ENCODE measurements around the gene SOX10.
"Not testable (repeated sequence)": the region's sequence is repeated elsewhere in the genome, so short reads cannot be mapped to it uniquely, and the experiment has no call there.

The SOX10 gene

DNA sequence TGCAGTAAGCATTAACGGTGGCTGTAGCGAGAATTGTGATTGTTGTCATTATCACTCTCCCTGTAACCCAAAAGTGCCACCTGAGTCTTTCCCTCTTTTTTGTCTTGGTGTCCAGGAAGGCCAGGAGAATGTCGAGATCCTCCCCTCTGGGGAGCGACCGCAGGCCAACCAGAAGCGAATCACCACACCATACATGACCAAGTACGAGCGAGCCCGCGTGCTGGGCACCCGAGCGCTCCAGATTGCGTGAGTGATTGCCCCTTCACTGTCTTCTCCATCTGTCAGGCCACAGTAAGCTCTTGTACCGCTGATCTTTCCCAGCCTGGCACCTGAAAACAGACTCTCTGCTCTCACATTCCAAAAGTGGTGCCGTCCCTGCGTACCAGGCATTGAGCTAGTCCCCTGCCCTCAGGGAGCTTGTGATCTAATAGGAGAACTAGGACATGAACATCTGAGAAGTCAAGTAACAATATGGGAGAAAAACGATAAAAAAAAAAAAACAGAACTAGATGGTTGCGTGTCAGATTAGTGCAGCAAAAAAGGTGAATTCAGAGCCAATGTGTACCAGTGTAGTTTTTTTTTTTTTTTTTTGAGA, 25.0 kb downstream of the SOX10 start:
- TF ChIP-seq, protein P1, sequence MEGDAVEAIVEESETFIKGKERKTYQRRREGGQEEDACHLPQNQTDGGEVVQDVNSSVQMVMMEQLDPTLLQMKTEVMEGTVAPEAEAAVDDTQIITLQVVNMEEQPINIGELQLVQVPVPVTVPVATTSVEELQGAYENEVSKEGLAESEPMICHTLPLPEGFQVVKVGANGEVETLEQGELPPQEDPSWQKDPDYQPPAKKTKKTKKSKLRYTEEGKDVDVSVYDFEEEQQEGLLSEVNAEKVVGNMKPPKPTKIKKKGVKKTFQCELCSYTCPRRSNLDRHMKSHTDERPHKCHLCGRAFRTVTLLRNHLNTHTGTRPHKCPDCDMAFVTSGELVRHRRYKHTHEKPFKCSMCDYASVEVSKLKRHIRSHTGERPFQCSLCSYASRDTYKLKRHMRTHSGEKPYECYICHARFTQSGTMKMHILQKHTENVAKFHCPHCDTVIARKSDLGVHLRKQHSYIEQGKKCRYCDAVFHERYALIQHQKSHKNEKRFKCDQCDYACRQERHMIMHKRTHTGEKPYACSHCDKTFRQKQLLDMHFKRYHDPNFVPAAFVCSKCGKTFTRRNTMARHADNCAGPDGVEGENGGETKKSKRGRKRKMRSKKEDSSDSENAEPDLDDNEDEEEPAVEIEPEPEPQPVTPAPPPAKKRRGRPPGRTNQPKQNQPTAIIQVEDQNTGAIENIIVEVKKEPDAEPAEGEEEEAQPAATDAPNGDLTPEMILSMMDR (IDR thresholded peaks at IDR 0.05; ENCODE audit: control insufficient read depth, extremely low read depth, insufficient read depth): no peak
- H3K4me3 ChIP-seq (ENCODE audit: low read depth, low read length): no peak overlapping the region
- no peak for DNase-seq (ENCODE audit: low read depth)

DNA sequence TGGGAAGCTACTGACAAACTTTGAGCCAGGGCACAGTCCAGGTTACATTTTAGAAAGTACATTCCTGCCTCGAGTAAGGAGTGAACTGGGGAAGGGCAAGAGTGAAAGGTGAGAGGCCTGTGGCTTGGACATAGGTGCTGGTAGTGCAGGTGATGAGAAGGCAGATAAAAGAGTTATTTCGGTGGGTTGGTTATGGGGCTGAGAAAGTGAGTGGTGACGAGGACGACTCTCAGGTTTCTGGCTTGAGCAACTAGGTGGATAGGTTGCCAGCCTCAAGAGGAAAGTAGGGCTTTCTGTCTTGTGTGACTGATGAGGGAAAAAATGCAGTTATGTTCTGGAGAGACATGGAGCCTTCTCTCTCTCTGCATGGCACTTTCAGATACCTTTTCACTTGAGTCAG, 27.1 kb downstream of the SOX10 start:
- no peak for DNase-seq (ENCODE audit: low read depth)
- no peak overlapping the region for H3K4me3 ChIP-seq (ENCODE audit: low read depth, low read length)
- TF ChIP-seq, protein P1 (IDR thresholded peaks at IDR 0.05; ENCODE audit: control insufficient read depth, extremely low read depth, insufficient read depth): no peak

DNA sequence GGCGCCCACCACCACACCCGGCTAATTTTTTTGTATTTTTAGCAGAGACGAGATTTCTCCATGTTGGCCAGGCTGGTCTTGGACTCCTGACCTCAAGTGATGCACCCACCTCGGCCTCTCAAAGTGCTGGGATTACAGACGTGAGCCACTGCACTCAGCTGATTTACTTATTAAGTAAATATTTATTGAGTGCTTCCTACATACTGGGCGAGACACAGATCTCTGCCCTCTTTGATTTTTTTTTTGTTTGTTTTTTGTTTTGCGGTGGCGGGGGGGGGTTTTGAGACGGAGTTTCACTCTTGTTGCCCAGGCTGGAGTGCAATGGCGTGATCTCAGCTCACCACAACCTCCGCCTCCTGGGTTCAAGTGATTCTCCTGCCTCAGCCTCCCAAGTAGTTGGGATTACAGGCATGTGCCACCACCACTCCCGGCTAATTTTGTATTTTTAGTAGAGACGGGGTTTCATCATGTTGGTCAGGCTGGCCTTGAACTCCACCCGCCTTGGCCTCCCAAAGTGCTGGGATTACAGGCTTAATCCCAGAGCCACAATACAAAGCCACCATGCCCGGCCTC, 28.4 kb downstream of the SOX10 start:
- not testable (repeated sequence) for DNase-seq (ENCODE audit: low read depth)

DNA sequence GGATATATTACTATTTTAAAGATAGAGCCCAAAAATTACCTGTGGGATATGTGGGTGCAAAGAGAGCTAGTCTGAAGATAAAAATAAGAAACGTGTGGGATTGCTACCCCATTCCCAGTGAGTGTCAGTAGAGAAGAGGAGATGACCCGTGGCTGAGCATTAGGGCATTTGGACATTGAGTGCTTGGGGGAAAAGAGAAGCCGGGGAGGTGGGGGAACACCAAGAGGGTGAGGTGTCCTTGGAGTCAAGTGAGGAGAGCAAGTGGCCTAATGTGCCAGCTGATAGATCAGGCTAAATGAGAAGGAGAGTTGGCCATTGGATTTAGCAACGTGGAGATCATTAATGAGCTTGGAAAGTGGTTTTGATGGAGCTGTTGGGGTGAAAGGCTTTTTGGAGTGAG, 29.7 kb downstream of the SOX10 start:
- peak overlapping the region; percentile 99 for H3K4me3 ChIP-seq (ENCODE audit: low read depth, low read length)

More for the DNA sequence above, 28.4 kb downstream of the SOX10 start:
- not testable (repeated sequence) for H3K4me3 ChIP-seq (ENCODE audit: low read depth, low read length)

DNA sequence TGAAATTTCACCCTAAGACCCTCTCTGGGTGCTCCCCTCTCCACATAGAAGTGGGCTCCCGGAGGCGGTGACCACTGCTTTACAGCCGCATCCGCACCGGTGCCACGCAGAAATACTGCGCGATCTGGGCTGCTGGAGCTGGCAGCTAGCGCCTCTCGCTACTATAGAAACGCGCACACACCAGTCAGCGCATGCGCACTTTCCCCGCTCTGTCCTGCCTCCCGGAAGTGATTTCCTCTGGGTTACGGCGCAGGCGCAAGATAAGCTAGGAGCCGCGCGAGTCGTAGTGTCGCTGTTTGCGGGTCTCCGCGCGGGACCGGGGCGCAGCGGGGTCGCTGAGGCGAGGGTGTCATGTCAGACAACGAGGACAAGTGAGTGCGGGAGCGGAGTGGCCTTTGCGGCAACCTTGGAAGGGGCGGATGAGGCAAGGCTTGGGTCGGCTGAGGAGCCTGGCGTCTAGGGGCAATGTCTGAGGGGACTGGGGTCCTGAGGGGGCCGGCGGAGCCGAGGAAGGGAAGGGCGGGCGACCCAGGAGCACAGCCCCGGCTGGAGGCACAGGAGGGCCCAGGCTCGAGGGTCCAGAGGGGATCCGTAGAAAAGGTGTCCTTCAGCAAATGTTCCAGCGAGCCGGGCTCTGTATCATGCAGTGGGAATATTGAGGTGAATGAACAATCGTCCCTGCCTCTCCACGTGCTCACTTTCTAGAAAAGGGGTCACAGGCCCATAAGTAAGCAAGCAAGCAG, 30.7 kb downstream of the SOX10 start, which contains the start of the genes C22orf23 and POLR2F:
Gene C22orf23, minus strand, starts transcription at position 165 of the 743 bp plus-strand sequence. CDS start 452 bp downstream, outside the sequence.
Gene POLR2F, plus strand, starts transcription at position 263 of the 743 bp plus-strand sequence. Its CDS starts 89 bp downstream, at position 352.
- peak within 1 kb of the TSS; percentile 99 for H3K4me3 ChIP-seq (ENCODE audit: low read depth, low read length)
- DNase-seq (ENCODE audit: low read depth): peak; percentile 82
- TF ChIP-seq, protein P1 (IDR thresholded peaks at IDR 0.05; ENCODE audit: control insufficient read depth, extremely low read depth, insufficient read depth): no peak

More for the DNA sequence above, 29.7 kb downstream of the SOX10 start:
- TF ChIP-seq, protein P1 (IDR thresholded peaks at IDR 0.05; ENCODE audit: control insufficient read depth, extremely low read depth, insufficient read depth): no peak
- no peak for DNase-seq (ENCODE audit: low read depth)

DNA sequence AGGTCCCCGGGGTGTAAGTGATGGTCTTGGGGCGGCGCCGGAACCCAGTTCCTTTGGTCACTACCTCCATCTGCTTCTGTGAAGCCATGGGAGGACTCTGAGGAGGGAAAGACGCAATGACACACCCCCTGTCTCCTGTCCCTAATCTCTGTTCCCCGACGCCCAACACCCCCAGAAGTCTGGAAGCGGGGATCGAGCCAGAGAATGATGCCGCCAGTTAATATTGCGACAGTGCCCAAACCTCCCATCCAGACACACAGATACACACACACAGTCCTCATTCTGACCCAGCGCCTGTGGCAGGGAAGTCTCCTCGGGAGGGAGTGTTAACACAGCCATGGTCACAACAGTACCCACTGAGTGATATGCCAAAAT, 31.3 kb downstream of the SOX10 start:
- TF ChIP-seq, protein P1 (IDR thresholded peaks at IDR 0.05; ENCODE audit: control insufficient read depth, extremely low read depth, insufficient read depth): no peak
- H3K4me3 ChIP-seq (ENCODE audit: low read depth, low read length): peak overlapping the region; percentile 99
- DNase-seq (ENCODE audit: low read depth): no peak

DNA sequence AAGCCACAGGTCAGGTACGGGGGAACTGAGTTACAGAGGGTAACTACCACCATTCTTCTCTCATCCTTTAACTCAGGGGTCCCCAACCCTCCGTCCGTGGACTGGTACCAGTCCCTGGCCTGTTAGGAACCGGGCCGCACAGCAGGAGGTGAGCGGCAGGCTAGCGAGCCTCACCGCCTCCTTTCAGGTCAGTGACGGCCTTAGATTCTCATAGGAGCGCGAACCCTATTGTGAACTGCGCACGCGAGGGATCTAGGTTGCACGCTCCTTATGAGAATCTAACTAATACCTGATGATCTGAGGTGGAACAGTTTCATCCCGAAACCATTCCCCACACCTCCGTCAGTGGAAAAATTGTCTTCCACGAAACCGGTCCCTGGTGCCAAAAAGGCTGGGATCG, 31.7 kb downstream of the SOX10 start:
- H3K4me3 ChIP-seq (ENCODE audit: low read depth, low read length): peak overlapping the region; percentile 99
- DNase-seq (ENCODE audit: low read depth): not testable (repeated sequence)
